HepG2 (cell line): Measurements from ENCODE around the gene UBE2G2. TPM values are rescaled to one million over a fixed set of nuclear protein-coding genes. Genes with fewer than 3 reads are reported as not detected.

Source experiments
- ARNT2 ChIP-seq: sonication (generic); formaldehyde crosslinking; IDR thresholded peaks from 2 replicates; pipeline ENCODE4 v1.8.0; 2022; ENCODE audit warnings: mild to moderate bottlenecking, low read depth, missing genetic modification reagents, moderate library complexity
- ELF3 ChIP-seq: IDR thresholded peaks from 2 replicates; pipeline ENCODE4 v1.6.1; 2016; ENCODE audit warnings: missing genetic modification reagents, missing compliant biosample characterization
- ERF ChIP-seq: IDR thresholded peaks from 2 replicates; pipeline ENCODE4 v1.6.1; 2018; ENCODE audit warnings: missing biosample characterization, missing genetic modification reagents
- GATAD2A ChIP-seq: IDR thresholded peaks from 2 replicates; pipeline ENCODE4 v1.6.1; 2016
- HOXA9 ChIP-seq: sonication (generic); formaldehyde crosslinking; IDR thresholded peaks from 2 replicates; pipeline ENCODE4 v1.8.1; 2022; ENCODE audit warnings: missing genetic modification reagents, mild to moderate bottlenecking, moderate library complexity, borderline replicate concordance
- KLF16 ChIP-seq, 2 experiments: sonication (generic) in 1 of 2; formaldehyde crosslinking in 1 of 2; IDR thresholded peaks; 2 replicates each; pipeline versions ENCODE4 v1.6.1 to v1.8.0; 2016 to 2023; ENCODE audit warnings: missing genetic modification reagents in 2 of 2, missing compliant biosample characterization in 1 of 2
- MAFK ChIP-seq, 2 experiments: IDR thresholded peaks in 1 of 2; conservative IDR thresholded peaks in 1 of 2; 2 replicates each; pipeline ENCODE4 v1.6.1; 2011; ENCODE audit warnings: improper control_type of control experiment in 2 of 2, low read length in 2 of 2
- MIER2 ChIP-seq: IDR thresholded peaks from 2 replicates; pipeline ENCODE4 v1.6.1; 2016; ENCODE audit warnings: missing biosample characterization, missing genetic modification reagents
- NR2F6 ChIP-seq, 2 experiments: IDR thresholded peaks; 2 replicates each; pipeline ENCODE4 v1.6.1; 2016; ENCODE audit warnings: antibody characterized with exemption in 1 of 2, mild to moderate bottlenecking in 1 of 2
- RXRB ChIP-seq: IDR thresholded peaks from 2 replicates; pipeline ENCODE4 v1.6.1; 2016; ENCODE audit warnings: borderline replicate concordance, missing genetic modification reagents, missing compliant biosample characterization
- SAP130 ChIP-seq: IDR thresholded peaks from 2 replicates; pipeline ENCODE4 v1.6.1; 2016; ENCODE audit warnings: low read depth
- THAP11 ChIP-seq: IDR thresholded peaks from 2 replicates; pipeline ENCODE4 v1.6.1; 2016; ENCODE audit warnings: missing biosample characterization, missing genetic modification reagents
- THRA ChIP-seq: sonication (generic); formaldehyde crosslinking; IDR thresholded peaks from 2 replicates; pipeline ENCODE4 v1.4.0; 2020; ENCODE audit warnings: missing genetic modification reagents, borderline replicate concordance
- XRCC5 ChIP-seq: fragments of 200-400 bp; formaldehyde crosslinking; optimal IDR thresholded peaks from 2 replicates; pipeline ENCODE3; 2017; ENCODE audit warnings: mild to moderate bottlenecking, low read length
- ZNF605 ChIP-seq: sonication (generic); formaldehyde crosslinking; IDR thresholded peaks from 2 replicates; pipeline ENCODE4 v1.8.0; 2022; ENCODE audit warnings: mild to moderate bottlenecking, missing genetic modification reagents
- polyA plus RNA-seq, 8 experiments: library from polyadenylated mRNA; depleted of rRNA in 3 of 8; stranded (reverse) in 7 of 8; unstranded in 1 of 8; fragments of >200 nt; fragmentation: Illumina TruSeq in 4 of 8; extraction: Trizol in 4 of 8; gene quantifications; 2 replicates each; pipeline versions ENCODE4 v1.2.1 to v1.2.3, GENCODE V29; 2011 to 2016; ENCODE audit warnings: low read depth in 4 of 8, missing spikeins in 1 of 8, mixed read lengths in 1 of 8; ENCODE audit not compliant: insufficient read depth in 1 of 8
- total RNA-seq, 5 experiments: library from RNA; depleted of rRNA; stranded (reverse); fragments of >200 nt; fragmentation: Illumina TruSeq; extraction: Trizol; gene quantifications; 2 replicates each; pipeline ENCODE4 v1.2.3, GENCODE V29; 2016; ENCODE audit warnings: low read depth in 1 of 5
- TF ChIP-seq, protein P1 (sequence below): sonication (generic); formaldehyde crosslinking; IDR thresholded peaks from 2 replicates; pipeline ENCODE4 v1.5.0; 2020; ENCODE audit warnings: mild to moderate bottlenecking, missing genetic modification reagents, moderate library complexity
- TF ChIP-seq, protein P2 (sequence below): sonication (generic); formaldehyde crosslinking; IDR thresholded peaks from 2 replicates; pipeline ENCODE4 v1.8.1; 2023; ENCODE audit warnings: mild to moderate bottlenecking, inconsistent platforms, moderate library complexity, missing genetic modification reagents, borderline replicate concordance
- TF ChIP-seq, protein P3 (sequence below): sonication (generic); formaldehyde crosslinking; IDR thresholded peaks from 2 replicates; pipeline ENCODE4 v1.4.0; 2020; ENCODE audit warnings: missing genetic modification reagents

Gene UBE2G2
- total and polyA plus RNA-seq, 2 of the 13 experiments (the other 11 are each of a cell fraction or from before 2014, with no cell fraction given): 55.4 to 92.0 TPM

DNA sequence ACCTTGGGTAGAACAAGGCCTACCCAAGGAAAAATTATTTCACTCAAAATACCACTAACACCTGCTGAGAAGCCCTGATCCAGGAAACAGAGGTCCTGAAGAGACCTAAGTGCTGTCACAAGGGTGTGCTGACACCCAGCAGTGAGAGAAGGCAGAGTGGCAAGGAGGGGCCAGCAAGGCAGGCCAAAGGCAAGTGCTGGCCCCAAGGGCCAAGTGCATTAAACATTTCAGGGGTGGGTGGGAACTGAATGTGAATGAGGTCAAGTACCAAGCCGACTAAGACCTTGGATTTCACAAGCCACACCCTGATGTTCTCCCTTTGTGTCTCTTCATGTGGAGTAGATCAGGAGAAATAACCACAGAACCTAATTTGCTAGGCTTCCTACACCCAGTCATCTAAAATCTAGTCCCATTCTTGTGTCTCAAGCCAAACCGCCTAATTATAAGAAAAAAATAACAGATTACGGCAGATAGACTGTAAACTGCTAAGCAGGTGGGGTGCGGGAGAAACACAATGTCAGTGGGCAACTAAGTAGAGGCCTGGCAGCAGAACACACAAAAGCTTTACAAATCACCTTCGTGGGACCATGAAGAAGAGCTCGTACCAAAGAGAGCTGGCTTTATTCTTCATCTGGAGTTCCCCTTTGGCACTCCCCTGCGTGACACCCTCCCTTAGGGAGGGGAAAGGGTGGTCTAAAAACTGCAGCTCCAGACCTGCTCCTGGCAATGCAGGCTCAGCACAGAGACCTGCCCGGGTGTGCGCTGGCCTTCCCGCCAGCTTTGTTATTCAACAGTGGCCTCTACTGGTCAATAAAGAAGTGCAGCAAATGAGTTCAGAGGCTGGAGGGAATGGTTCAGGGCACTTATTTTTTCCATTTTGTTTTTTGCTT lies 8.7 kb downstream of the UBE2G2 start (continued):
- TF ChIP-seq XRCC5 (peak; percentile 50), RXRB (peak; percentile 25; the same call in 1 of the 2 replicates), KLF16 (CRISPR knock-in tag; IDR thresholded peaks at IDR 0.05) (0 out of 4 replicates have a peak, but pooled peaks of 1 of the 2 experiments have one; percentile 43), THAP11 (CRISPR knock-in tag) (0 out of 2 replicates have a peak, but pooled peaks have one; percentile 19), MAFK (conservative IDR thresholded peaks at IDR 0.05 in 1 of 2, IDR thresholded peaks at IDR 0.05 in 1 of 2; ENCODE audit: low read length in 2 of 2) (0 out of 4 replicates have a peak, but pooled peaks of 1 of the 2 experiments have one; percentile 15), ERF (CRISPR knock-in tag) (0 out of 2 replicates have a peak, but pooled peaks have one; percentile 19), SAP130 (peak; percentile 30; the same call in 1 of the 2 replicates), MIER2 (CRISPR knock-in tag) (no peak), ARNT2 (CRISPR knock-in tag) (no peak), ZNF605 (CRISPR knock-in tag) (no peak), GATAD2A (CRISPR knock-in tag) (peak; percentile 28; the same call in 1 of the 2 replicates), ELF3 (CRISPR knock-in tag) (0 out of 2 replicates have a peak, but pooled peaks have one; percentile 19), THRA (CRISPR knock-in tag) (0 out of 2 replicates have a peak, but pooled peaks have one; percentile 34), NR2F6 (IDR thresholded peaks at IDR 0.05) (no peak; the same call in 1 of the 2 replicates), NR2F6 (CRISPR knock-in tag; IDR thresholded peaks at IDR 0.05) (peak; percentile 65), HOXA9 (no peak)
- TF ChIP-seq, protein P1, sequence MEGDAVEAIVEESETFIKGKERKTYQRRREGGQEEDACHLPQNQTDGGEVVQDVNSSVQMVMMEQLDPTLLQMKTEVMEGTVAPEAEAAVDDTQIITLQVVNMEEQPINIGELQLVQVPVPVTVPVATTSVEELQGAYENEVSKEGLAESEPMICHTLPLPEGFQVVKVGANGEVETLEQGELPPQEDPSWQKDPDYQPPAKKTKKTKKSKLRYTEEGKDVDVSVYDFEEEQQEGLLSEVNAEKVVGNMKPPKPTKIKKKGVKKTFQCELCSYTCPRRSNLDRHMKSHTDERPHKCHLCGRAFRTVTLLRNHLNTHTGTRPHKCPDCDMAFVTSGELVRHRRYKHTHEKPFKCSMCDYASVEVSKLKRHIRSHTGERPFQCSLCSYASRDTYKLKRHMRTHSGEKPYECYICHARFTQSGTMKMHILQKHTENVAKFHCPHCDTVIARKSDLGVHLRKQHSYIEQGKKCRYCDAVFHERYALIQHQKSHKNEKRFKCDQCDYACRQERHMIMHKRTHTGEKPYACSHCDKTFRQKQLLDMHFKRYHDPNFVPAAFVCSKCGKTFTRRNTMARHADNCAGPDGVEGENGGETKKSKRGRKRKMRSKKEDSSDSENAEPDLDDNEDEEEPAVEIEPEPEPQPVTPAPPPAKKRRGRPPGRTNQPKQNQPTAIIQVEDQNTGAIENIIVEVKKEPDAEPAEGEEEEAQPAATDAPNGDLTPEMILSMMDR (CRISPR knock-in tag): peak; percentile 87
- TF ChIP-seq, protein P2, sequence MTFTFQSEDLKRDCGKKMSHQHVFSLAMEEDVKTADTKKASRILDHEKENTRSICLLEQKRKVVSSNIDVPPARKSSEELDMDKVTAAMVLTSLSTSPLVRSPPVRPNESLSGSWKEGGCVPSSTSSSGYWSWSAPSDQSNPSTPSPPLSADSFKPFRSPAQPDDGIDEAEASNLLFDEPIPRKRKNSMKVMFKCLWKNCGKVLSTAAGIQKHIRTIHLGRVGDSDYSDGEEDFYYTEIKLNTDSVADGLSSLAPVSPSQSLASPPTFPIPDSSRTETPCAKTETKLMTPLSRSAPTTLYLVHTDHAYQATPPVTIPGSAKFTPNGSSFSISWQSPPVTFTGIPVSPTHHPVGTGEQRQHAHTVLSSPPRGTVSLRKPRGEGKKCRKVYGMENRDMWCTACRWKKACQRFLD: no peak
- TF ChIP-seq, protein P3, sequence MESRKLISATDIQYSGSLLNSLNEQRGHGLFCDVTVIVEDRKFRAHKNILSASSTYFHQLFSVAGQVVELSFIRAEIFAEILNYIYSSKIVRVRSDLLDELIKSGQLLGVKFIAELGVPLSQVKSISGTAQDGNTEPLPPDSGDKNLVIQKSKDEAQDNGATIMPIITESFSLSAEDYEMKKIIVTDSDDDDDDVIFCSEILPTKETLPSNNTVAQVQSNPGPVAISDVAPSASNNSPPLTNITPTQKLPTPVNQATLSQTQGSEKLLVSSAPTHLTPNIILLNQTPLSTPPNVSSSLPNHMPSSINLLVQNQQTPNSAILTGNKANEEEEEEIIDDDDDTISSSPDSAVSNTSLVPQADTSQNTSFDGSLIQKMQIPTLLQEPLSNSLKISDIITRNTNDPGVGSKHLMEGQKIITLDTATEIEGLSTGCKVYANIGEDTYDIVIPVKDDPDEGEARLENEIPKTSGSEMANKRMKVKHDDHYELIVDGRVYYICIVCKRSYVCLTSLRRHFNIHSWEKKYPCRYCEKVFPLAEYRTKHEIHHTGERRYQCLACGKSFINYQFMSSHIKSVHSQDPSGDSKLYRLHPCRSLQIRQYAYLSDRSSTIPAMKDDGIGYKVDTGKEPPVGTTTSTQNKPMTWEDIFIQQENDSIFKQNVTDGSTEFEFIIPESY (CRISPR knock-in tag): peak; percentile 24; the same call in 1 of the 2 replicates
